Measurements from ENCODE around the gene NF1.

Gene NF1

DNA sequence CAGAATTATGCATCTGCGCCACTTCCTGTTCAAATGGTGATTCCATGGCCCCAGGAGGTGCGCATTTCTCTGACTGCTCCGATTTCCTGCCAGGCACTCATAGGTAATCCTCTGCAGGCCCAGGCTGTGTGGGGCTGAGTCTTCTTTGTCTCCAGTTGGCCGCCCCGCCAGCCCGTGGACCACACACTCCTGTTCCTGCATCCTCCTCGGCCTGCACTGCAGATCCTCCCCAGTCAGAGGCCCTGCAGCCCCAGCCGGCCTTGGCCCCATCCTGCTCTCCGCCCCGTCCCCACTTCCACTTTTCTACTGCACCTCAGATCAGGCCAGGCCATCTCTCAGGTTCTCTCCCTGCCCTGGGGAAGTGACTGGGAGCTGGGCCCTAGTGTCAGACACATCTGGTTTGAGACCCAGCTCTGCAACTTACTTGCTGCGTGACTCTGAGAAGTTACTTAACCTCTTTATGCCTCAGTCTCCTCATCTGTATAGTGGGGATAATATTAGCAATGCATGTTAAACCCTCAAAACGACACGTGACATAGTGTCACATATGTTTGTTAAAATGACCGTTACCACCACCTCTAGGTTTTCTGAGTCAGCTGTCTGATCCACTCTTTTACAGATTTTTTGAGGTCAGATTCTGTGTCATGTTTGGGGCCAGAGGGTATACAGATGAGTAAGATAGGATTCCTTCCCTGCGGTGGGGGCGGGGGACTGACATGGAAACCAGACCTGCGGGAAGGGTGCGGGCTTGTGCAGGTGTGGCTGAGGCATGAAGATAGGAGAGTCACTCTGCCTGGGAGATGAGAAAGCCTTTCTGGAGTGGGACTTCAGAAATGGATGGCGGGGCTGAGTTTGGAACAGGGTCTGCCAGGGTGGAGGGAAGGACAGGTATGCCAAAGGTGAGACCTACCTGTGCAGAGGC, 309.5 kb downstream of the NF1 start:
- Mint-ChIP-seq H3K27ac (peak overlapping the region in 1 of 2 donors; percentile 81), H3K4me1 (no peaks in the 10 kb centered on the region), H3K4me3 (no peak overlapping the region), H3K27me3 (no peaks in the 10 kb centered on the region), H3K9me3 (no peaks in the 10 kb centered on the region)
- DNase-seq (no peak), ATAC-seq (no peak)

DNA sequence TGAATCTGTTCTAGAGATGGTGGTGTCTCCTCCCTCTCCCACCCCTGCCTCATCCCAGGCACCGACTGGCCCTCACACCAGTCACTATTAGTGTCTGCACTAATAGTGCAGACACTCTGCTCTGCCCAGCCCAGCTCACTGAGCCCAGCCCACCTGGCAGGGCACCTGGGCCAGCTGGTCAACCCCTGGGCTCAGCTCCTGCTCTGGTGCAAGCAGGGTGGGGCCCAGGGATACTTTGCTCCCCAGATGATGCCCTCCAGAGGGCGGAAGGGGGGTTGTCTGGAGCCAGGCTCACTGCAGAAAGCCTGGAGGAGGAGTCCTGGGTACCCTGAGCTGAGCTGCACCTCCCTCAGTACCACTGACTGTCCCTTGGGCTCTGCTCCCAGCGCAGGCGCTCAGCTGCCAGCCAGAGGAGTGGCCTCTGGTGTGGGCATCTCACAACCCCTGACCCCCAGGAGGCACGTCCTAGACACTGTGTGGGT, 311.2 kb downstream of the NF1 start:
- Mint-ChIP-seq H3K4me3 (no peak overlapping the region), H3K4me1 (no peaks in the 10 kb centered on the region), H3K27me3 (no peaks in the 10 kb centered on the region), H3K9me3 (no peaks in the 10 kb centered on the region), H3K27ac (no peak overlapping the region)
- DNase-seq (no peak), ATAC-seq (no peak)

DNA sequence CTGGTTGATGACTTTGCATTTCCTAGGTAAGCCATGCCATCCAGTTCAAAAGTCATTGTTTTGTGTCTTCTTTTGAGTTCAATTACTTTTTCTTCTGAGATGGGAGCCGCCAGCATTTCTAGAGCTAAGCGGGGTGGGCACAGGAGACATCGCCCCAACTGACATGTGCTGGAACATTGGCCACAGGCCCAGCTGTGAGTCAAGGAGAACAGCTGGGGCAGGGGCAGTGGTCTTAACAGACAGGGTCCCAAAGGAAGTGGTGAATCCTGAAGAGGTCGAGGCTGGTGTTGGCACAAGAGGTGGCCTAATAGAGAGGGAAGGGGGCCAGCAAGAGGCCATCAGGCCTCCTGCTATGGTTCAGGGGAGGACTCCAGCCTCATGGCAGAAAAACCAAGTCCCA, 313.8 kb downstream of the NF1 start:
- H3K27ac Mint-ChIP-seq = no peak overlapping the region
- no peak overlapping the region for H3K4me3 Mint-ChIP-seq
- no peaks in the 10 kb centered on the region for H3K4me1 Mint-ChIP-seq
- no peak for DNase-seq
- H3K9me3 Mint-ChIP-seq = no peaks in the 10 kb centered on the region
- H3K27me3 Mint-ChIP-seq = no peaks in the 10 kb centered on the region
- no peak for ATAC-seq

DNA sequence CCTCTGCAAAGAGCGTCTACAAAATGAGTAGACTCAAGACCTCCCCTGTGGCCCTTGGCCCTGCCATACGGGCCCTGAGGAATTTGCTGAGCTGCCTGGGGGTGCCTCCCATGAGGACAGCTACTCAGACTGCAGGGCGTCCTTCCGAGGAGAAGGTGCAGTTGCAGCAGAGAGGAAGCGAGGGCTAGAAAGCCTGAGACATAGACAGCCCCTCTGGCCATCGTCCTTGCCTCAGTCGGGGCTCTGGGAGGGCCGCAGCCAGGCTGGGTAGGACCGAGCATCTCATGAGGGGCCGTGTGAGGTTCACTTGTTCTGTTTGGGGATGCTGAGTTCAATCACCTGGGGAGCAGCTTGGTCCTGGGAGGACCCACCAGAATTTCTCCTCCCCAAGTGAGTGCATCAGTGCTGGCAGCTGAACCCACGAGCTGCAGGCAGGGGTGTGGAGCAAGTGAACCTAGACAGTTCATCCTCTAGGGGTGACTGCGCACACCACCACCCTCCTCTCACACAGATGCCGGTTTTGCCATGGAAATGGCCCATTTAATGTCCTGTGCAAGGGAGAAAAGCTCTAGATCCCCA, 317.0 kb downstream of the NF1 start:
- no peak overlapping the region for H3K27ac Mint-ChIP-seq
- H3K27me3 Mint-ChIP-seq = no peaks in the 10 kb centered on the region
- ATAC-seq (no peak), DNase-seq (no peak)
- H3K9me3 Mint-ChIP-seq = no peaks in the 10 kb centered on the region
- no peaks in the 10 kb centered on the region for H3K4me1 Mint-ChIP-seq
- H3K4me3 Mint-ChIP-seq = no peak overlapping the region

DNA sequence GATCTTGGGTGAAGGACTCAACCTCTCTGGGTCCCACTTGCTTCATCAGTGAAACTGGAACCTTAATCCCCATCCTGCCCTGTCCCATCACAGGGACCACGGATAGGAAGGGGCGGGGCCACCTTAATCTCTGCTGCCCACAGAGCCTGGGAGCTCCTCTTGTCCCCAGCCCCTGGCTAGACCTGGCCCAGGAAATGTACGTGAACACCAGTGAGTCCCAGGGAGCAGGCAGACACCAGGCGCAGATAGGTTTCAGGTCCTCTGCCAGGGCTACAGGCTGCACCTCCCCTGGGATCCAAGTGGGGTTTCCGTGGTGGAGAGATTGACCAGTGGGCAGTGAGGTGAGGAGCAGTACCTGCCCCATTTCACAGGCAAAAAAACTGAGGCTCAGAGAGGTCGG, 317.7 kb downstream of the NF1 start:
- Mint-ChIP-seq H3K9me3 (no peaks in the 10 kb centered on the region), H3K27ac (no peak overlapping the region), H3K4me3 (no peak overlapping the region), H3K4me1 (no peaks in the 10 kb centered on the region), H3K27me3 (no peaks in the 10 kb centered on the region)
- DNase-seq (no peak), ATAC-seq (no peak)

DNA sequence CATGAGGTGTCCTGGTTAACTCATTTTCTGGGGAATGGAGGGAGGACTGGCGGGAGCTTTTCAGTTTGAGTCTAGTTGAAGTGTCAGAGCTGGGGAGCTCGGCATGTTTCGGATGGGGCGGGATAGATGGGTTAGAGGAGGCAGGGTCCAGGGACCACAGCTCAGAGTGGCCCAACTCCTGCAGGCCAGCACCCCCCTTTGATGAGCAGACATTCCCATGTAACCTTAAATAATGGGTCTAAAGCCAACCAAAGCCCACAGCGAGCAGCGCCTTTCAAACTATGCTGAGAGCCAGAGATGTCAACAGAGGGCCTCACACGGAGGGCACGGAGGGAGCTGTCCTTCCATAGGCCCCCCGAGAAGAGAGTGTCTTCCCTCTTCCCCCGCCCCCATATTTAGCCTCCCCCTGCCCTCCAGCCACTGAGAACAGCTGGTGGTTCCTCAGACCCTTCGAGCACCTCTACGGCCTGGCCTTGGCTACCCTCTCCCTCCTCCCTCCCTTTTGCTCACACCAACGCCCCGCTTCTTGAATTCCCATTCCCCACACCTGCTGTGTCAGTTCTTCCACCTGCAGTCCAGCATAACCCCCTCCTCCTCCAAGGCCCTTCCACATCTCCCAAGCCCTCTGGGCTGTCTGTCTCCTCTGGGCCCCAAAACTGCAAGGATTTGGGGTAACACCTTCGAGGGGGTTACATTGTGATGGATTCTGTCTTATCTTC, 318.5 kb downstream of the NF1 start:
- H3K27me3 Mint-ChIP-seq = no peaks in the 10 kb centered on the region
- no peak overlapping the region for H3K4me3 Mint-ChIP-seq
- no peak overlapping the region for H3K27ac Mint-ChIP-seq
- H3K9me3 Mint-ChIP-seq = no peaks in the 10 kb centered on the region
- H3K4me1 Mint-ChIP-seq = no peaks in the 10 kb centered on the region
- DNase-seq (no peak), ATAC-seq (no peak)

DNA sequence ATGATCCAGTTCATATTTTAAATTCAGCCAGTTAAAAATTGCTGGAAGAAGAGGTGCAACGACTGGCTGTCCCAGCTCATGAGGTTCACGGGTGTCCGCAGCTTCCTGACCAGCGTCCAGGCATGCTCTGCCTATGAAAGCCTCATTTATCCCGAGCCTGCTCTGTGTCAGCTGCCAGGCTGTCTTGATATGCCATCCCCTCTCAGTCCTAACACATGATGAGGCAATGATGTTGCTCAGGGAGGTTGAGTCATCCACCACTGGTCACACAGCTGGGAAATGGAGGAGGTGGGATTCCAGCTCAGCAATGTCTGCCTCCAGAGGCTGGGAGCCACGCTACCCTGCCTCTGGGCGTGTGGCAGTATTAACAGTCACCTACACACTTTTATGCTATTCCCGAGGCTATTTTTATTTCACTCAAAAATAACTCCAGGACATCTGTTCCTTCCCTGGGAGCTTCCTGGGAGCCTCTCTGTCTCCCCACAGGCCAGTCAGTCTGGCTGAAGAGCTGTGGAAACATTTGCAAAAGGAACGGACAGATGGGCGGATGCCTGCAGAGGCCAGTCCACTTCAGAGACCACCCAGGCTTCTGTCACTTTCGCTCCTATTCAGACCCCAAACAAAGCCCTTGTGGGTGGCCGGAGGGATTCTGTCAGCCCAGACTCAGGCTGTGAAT, 319.2 kb downstream of the NF1 start:
- ATAC-seq = no peak
- Mint-ChIP-seq H3K27ac (peak overlapping the region in 1 of 2 donors; percentile 14), H3K4me3 (no peak overlapping the region), H3K4me1 (no peaks in the 10 kb centered on the region), H3K27me3 (no peaks in the 10 kb centered on the region), H3K9me3 (no peaks in the 10 kb centered on the region)
- no peak for DNase-seq

DNA sequence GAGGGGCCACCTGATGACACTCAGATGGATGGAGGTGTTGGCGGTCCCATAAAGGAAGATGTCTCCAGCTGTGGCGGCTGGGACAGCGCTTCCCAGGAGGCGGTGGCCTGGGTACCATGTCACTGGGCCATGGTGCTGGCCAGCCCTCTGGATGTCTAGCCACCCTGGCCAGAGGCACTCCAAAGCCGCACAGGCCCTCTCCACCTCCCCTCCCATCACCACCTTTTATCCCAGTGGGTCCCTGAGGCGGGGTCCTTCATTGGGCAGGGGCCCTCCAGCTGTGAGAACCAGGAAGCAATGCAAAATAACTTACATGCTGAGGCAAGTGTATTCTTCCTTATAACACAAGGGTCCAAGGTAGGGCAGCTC, 319.8 kb downstream of the NF1 start:
- Mint-ChIP-seq H3K27ac (no peak overlapping the region), H3K27me3 (no peaks in the 10 kb centered on the region), H3K4me3 (no peak overlapping the region), H3K4me1 (no peaks in the 10 kb centered on the region), H3K9me3 (no peaks in the 10 kb centered on the region)
- ATAC-seq (no peak), DNase-seq (no peak)

DNA sequence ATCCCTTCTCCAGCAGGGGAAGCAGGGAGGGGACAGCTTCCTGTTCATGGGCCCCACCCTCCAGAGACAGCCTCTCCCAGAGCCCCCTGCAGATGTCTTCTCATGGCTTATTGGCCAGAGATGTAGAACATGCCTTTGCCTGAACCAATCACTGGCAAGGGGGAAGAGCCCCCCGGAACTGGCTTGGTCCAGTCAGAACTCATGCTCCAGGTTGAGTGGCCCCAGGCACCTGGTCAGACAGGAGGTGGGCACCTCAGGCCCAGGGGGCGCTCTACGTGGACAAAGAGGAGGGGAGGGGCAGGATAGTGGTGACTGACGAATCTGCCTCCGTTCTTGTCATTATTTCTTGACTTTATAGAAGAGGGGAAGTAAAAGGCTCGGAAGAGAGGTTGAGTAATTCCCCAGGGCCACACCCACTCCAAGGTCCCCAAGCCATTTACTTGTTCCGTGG, 320.3 kb downstream of the NF1 start:
- H3K4me3 Mint-ChIP-seq = no peak overlapping the region
- DNase-seq (no peak), ATAC-seq (no peak)
- no peaks in the 10 kb centered on the region for H3K27me3 Mint-ChIP-seq
- no peaks in the 10 kb centered on the region for H3K4me1 Mint-ChIP-seq
- H3K27ac Mint-ChIP-seq = no peak overlapping the region
- H3K9me3 Mint-ChIP-seq = no peaks in the 10 kb centered on the region

DNA sequence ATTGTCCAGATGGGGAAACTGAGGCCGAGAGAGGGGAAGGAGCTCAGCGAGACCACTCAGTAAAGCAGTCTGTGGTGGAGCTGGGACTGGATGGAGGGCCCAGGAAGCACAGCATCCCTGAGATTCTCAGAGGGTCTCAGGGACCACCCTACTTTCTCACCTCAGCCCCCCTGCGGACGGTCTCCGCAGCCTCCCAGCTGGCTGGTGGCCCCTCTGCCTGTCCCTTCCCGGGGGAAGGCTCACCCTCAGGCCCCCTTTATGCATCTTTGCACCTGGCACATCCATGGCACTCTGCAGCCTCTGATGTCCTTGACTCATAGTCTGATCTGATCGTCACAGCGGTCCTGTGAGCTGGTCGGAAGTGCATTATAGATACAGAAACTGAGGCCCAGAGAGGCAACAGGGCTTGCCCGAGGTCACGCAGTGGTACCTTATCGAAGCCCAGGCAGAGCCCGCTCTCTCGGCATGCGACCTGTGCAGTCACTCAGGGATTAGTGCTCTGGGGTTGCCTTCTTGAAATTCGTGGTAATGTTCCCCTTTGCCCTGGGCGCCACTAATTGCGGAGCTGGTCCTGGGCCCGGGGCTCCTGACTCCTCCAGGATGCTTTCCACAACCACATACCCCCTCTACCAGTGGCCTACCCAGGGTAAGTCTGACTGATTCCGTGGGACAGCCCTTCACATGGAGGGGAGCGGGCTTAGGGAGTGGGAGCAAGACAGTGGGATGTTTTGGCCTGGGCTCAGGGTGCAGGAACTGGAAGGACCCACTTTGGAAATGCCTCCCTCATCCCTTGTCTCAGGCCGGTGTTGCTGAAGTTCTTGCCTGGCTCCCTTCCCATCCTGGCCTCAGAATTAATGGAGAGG, 321.1 kb downstream of the NF1 start:
- ATAC-seq (no peak), DNase-seq (no peak)
- Mint-ChIP-seq H3K27ac (no peak overlapping the region), H3K9me3 (no peaks in the 10 kb centered on the region), H3K27me3 (no peaks in the 10 kb centered on the region), H3K4me3 (no peak overlapping the region), H3K4me1 (no peaks in the 10 kb centered on the region)

DNA sequence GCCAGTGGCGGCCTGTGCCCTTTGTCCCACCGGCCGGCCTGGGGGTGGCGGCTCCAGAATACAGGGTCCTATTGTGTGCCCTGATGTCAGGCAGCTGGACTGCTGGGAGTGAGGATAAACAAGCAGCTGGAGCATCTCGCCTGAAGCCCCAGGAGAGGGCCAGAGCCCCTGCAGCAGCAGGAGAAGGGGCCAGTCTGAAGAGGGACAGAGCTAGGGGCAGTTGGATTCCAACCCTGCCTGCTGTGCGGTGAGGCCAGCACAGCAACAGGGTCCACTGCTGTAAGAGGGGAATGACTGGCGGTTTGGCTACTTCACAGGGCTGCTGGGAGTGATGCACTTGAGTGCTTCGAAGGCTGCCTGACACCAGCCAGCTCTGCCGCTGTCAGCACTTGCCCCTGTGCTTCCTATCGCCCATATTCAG, 321.7 kb downstream of the NF1 start:
- Mint-ChIP-seq H3K27me3 (no peaks in the 10 kb centered on the region), H3K4me1 (no peaks in the 10 kb centered on the region), H3K27ac (no peak overlapping the region), H3K4me3 (no peak overlapping the region), H3K9me3 (no peaks in the 10 kb centered on the region)
- DNase-seq (no peak), ATAC-seq (no peak)

DNA sequence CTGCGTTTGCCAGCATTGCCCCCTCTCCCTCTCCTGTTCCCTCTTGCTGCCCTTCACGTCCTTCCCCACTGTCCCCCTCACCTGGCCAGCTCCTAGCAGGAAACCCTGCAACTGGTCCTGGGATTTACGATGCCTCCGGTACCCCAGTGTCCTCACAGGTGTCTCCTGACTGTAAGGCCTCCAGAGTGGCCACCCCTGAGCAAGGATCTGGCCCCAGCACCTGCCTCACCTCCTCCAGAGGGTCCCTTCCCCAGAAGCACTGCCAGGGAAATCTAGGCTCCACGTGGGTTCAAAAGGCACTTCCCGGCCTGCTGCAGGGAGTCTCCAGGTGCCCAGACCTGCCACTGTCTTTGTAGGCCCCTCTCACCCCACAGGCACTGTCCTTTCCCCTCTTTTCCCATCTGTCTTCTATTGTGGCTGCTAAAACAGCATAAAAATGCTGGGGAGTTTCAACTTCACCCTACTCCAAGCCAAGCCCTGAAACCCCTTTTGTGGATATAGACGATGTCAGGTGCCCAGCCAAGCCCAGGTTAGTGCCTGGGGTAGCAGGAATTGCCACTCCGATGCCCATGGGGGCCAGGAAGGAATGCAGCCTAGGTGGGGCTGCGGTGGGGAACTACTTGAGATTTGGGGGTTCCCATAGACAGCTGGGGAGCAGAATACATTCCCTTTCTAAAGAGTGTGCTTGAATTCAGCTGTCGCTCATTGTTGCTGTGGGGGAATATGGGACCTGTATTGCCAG, 322.4 kb downstream of the NF1 start:
- no peak overlapping the region for H3K27ac Mint-ChIP-seq
- H3K27me3 Mint-ChIP-seq = no peaks in the 10 kb centered on the region
- no peak for DNase-seq
- no peak overlapping the region for H3K4me3 Mint-ChIP-seq
- no peaks in the 10 kb centered on the region for H3K4me1 Mint-ChIP-seq
- peaks cover 0 to 2% of the 10 kb centered on the region in 2 donors for H3K9me3 Mint-ChIP-seq
- ATAC-seq = no peak

DNA sequence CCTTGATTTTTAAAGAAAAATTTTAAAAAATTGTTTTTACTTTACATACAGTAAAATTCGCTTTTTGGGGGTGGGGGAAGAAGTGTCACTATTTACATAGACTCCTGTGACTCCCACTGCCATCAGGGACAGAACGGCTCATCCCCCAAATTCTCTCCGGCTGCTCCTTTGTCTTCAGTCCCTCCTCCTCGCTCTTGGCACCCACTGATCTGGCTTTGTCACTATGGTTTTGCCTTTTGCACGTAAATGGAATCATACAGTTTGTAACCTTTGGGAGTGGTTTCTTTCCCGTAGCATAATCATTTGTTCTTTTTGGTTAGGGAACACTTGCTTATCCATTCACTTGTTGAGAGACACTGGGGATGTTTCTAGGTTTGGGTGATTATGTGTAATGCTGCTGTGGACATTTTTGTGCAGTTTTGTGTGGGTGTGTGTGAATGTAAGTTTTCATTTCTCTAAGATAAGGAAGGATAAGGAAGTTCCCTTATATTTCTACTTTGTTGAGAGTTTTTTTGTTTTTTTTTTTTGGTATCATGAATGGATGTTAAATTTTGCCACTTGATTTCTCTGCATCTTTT, 324.1 kb downstream of the NF1 start:
- Mint-ChIP-seq H3K4me3 (no peak overlapping the region), H3K27ac (no peak overlapping the region)
- no peak for DNase-seq

DNA sequence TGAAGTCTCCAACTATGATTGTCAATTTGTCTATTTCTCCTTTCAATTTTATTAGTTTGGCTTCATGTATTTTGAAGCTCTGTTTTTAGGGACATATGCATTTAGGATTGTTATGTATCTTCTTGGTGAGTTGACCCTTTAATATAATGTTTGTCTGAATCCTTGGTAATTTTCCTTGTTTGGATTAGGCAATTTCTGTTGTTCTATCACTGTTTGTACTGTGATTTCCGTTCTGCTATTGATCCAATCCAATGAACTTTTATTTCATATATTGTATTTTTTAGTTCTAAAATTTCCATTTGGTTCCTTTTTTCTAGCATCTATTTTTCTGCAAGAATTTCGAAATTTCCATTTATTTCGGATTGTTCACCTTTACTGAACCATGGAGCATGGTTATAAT, 327.7 kb downstream of the NF1 start:
- no peak overlapping the region for H3K4me3 Mint-ChIP-seq
- H3K27ac Mint-ChIP-seq = no peak overlapping the region
- no peaks in the 10 kb centered on the region for H3K4me1 Mint-ChIP-seq
- DNase-seq (no peak), ATAC-seq (no peak)
- no peaks in the 10 kb centered on the region for H3K27me3 Mint-ChIP-seq
- peaks cover 0 to 14% of the 10 kb centered on the region in 2 donors for H3K9me3 Mint-ChIP-seq

More for the DNA sequence above, 324.1 kb downstream of the NF1 start:
- ATAC-seq = no peak
- Mint-ChIP-seq H3K9me3 (peaks cover 0 to 14% of the 10 kb centered on the region in 2 donors), H3K27me3 (no peaks in the 10 kb centered on the region), H3K4me1 (no peaks in the 10 kb centered on the region)

All from stimulated activated naive CD8-positive, alpha-beta T cell treated with anti-CD3 and anti-CD28 coated beads, Interleukin-15, amount 100 ng/mL, for 72 hours (primary cell).